ENCODE data around the gene RALGAPA2.
"Not testable (repeated sequence)": the region's sequence is repeated elsewhere in the genome, so short reads cannot be mapped to it uniquely, and the experiment has no call there.

The RALGAPA2 gene

GRCh38 chr20:20362774-20363433 is 349.5 kb downstream of the RALGAPA2 start:
- no peak for DNase-seq

GRCh38 chr20:20360464-20360863 is 352.0 kb downstream of the RALGAPA2 start:
- peak; percentile 21 to 66 for DNase-seq

GRCh38 chr20:20359628-20360027 is 352.8 kb downstream of the RALGAPA2 start:
- no peak for DNase-seq

GRCh38 chr20:20358801-20359200 is 353.6 kb downstream of the RALGAPA2 start:
- no peak for DNase-seq

GRCh38 chr20:20355503-20355902 is 356.9 kb downstream of the RALGAPA2 start:
- not testable (repeated sequence) for DNase-seq

GRCh38 chr20:20353576-20353975 is 358.9 kb downstream of the RALGAPA2 start:
- no peak for DNase-seq

- DNase-seq, result no peak
Measured at GRCh38 chr20:20344476-20344875, 368.0 kb downstream of the RALGAPA2 start.

GRCh38 chr20:20343932-20344331 is 368.5 kb downstream of the RALGAPA2 start:
- no peak for DNase-seq

Data from SW 1271 (cell line).